IMR-90 (cell line): Measurements from ENCODE around the gene SLC9A9. TPM values are rescaled to one million over a fixed set of nuclear protein-coding genes. Genes with fewer than 3 reads are reported as not detected.

Source experiments
- ATAC-seq: fragments of 200-7000 bp; cut with Tn5 transposase; 2 replicates; pipeline ENCODE4 v1.9.1; 2020; ENCODE audit warnings: low read depth, mild to moderate bottlenecking, moderate library complexity
- BruUV-seq: library from RNA; stranded (reverse); fragments of 400-500 nt; replicated peaks from 2 replicates; lab custom pipeline; 2021; lab: Mats Ljungman, UMichigan
- CTCF ChIA-PET: fragments of 300-600 bp; formaldehyde crosslinking; extraction: SDS; loops from one replicate; lab custom pipeline; 2021; ENCODE audit warnings: antibody characterized with exemption; lab: Yijun Ruan, JAX
- POLR2A ChIA-PET: fragments of 300-600 bp; sonication (Branson Sonifier 250); formaldehyde crosslinking; loops from one replicate; lab custom pipeline; 2022; ENCODE audit warnings: antibody characterized with exemption; ENCODE audit not compliant: unreplicated experiment; lab: Charles Lee
- DNase-seq: peaks from one replicate; pipeline ENCODE4 v3.0.0; 2013
- H2AFZ ChIP-seq: replicated peaks from 2 replicates; pipeline ENCODE3; 2013; ENCODE audit warnings: low read length, mild to moderate bottlenecking; ENCODE audit not compliant: poor library complexity
- H2AK5ac ChIP-seq: 2 replicates; pipeline ENCODE4 v1.6.1; 2013; ENCODE audit warnings: low read depth, low read length, inconsistent platforms
- H2AK9ac ChIP-seq: replicated peaks from 2 replicates; pipeline ENCODE3; 2013; ENCODE audit warnings: mild to moderate bottlenecking, low read depth, low read length, moderate library complexity; ENCODE audit not compliant: poor library complexity
- H2BK120ac ChIP-seq: 2 replicates; pipeline ENCODE4 v1.6.1; 2013; ENCODE audit warnings: low read depth, low read length, inconsistent platforms
- H2BK15ac ChIP-seq: 3 replicates; pipeline ENCODE4 v1.6.1; 2013; ENCODE audit warnings: low read depth, low read length, inconsistent platforms
- H2BK20ac ChIP-seq: 2 replicates; pipeline ENCODE4 v1.6.1; 2013; ENCODE audit warnings: low read depth, mild to moderate bottlenecking, inconsistent platforms, low read length, moderate library complexity
- H2BK5ac ChIP-seq: 2 replicates; pipeline ENCODE4 v1.6.1; 2013; ENCODE audit warnings: mild to moderate bottlenecking, low read depth, low read length, inconsistent platforms; ENCODE audit not compliant: poor library complexity, severe bottlenecking
- H3K14ac ChIP-seq: replicated peaks from 2 replicates; pipeline ENCODE4 v1.6.1; 2013; ENCODE audit warnings: low read depth, low read length, inconsistent platforms
- H3K18ac ChIP-seq: 2 replicates; pipeline ENCODE4 v1.6.1; 2013; ENCODE audit warnings: low read depth, low read length, control low read depth
- H3K23ac ChIP-seq: 2 replicates; pipeline ENCODE4 v1.6.1; 2013; ENCODE audit warnings: low read depth, low read length, inconsistent platforms
- H3K27ac ChIP-seq: 2 replicates; pipeline ENCODE4 v1.5.1; 2013; ENCODE audit warnings: mild to moderate bottlenecking, control low read depth, low read length; ENCODE audit not compliant: insufficient read depth
- H3K27me3 ChIP-seq: 2 replicates; pipeline ENCODE4 v1.6.1; 2013; ENCODE audit warnings: low read length; ENCODE audit not compliant: control insufficient read depth, insufficient read depth
- H3K36me3 ChIP-seq: 2 replicates; pipeline ENCODE4 v1.6.1; 2013; ENCODE audit warnings: low read length, mixed read lengths; ENCODE audit not compliant: control insufficient read depth, insufficient read depth
- H3K4ac ChIP-seq: 2 replicates; pipeline ENCODE4 v1.6.1; 2013; ENCODE audit warnings: low read depth, low read length, inconsistent platforms
- H3K4me1 ChIP-seq: 2 replicates; pipeline ENCODE4 v1.6.1; 2013; ENCODE audit warnings: low read length, mixed read lengths; ENCODE audit not compliant: control insufficient read depth, insufficient read depth
- H3K4me2 ChIP-seq: 2 replicates; pipeline ENCODE4 v1.6.1; 2013; ENCODE audit warnings: low read depth, mild to moderate bottlenecking, control low read depth, low read length, moderate library complexity
- H3K4me3 ChIP-seq: 2 replicates; pipeline ENCODE4 v1.5.1; 2013; ENCODE audit warnings: low read depth, mild to moderate bottlenecking, control low read depth, low read length, moderate library complexity; ENCODE audit not compliant: insufficient read depth
- H3K56ac ChIP-seq: 2 replicates; pipeline ENCODE4 v1.6.1; 2013; ENCODE audit warnings: low read length, inconsistent platforms; ENCODE audit not compliant: insufficient read depth; ENCODE audit errors: extremely low read depth
- H3K79me1 ChIP-seq, 2 experiments: 2 replicates each; pipeline ENCODE4 v1.6.1; 2013; ENCODE audit warnings: low read length in 2 of 2, inconsistent platforms in 1 of 2, low read depth in 1 of 2
- H3K9ac ChIP-seq: 2 replicates; pipeline ENCODE4 v1.6.1; 2013; ENCODE audit warnings: low read depth, low read length, control low read depth
- H3K9me1 ChIP-seq: 2 replicates; pipeline ENCODE4 v1.6.1; 2013; ENCODE audit warnings: low read length, inconsistent platforms; ENCODE audit not compliant: insufficient read depth
- H3K9me3 ChIP-seq: 2 replicates; pipeline ENCODE4 v1.6.1; 2013; ENCODE audit warnings: low read length; ENCODE audit not compliant: control insufficient read depth, insufficient read depth
- H4K20me1 ChIP-seq: 2 replicates; pipeline ENCODE4 v1.6.1; 2013; ENCODE audit warnings: low read length, inconsistent platforms; ENCODE audit not compliant: insufficient read depth
- H4K5ac ChIP-seq: 2 replicates; pipeline ENCODE4 v1.6.1; 2013; ENCODE audit warnings: mild to moderate bottlenecking, low read depth, low read length, control low read depth
- H4K8ac ChIP-seq, 2 experiments: 2 replicates each; pipeline ENCODE4 v1.6.1; 2013; ENCODE audit warnings: low read depth in 2 of 2, low read length in 2 of 2, control low read depth in 1 of 2, inconsistent platforms in 1 of 2
- H4K91ac ChIP-seq: 2 replicates; pipeline ENCODE4 v1.6.1; 2013; ENCODE audit warnings: low read depth, low read length, inconsistent platforms; ENCODE audit not compliant: insufficient read depth
- BHLHE40 ChIP-seq: fragments of 150-350 bp; IDR thresholded peaks from 2 replicates; pipeline ENCODE4 v1.6.1; 2016; ENCODE audit warnings: mild to moderate bottlenecking, low read depth, low read length
- CEBPB ChIP-seq: IDR thresholded peaks from 2 replicates; pipeline ENCODE4 v1.6.1; 2012; ENCODE audit warnings: low read depth, low read length, improper control_type of control experiment
- CHD1 ChIP-seq: IDR thresholded peaks from 2 replicates; pipeline ENCODE4 v1.6.1; 2012; ENCODE audit warnings: low read depth, low read length, improper control_type of control experiment
- ELK1 ChIP-seq: fragments of 150-350 bp; IDR thresholded peaks from 2 replicates; pipeline ENCODE4 v1.6.1; 2016; ENCODE audit warnings: low read depth, mild to moderate bottlenecking, low read length, moderate library complexity, borderline replicate concordance
- FOS ChIP-seq: fragments of 150-350 bp; IDR thresholded peaks from 2 replicates; pipeline ENCODE4 v1.6.1; 2016; ENCODE audit warnings: low read depth, low read length
- MAFK ChIP-seq: IDR thresholded peaks from 2 replicates; pipeline ENCODE4 v1.6.1; 2012; ENCODE audit warnings: low read depth, low read length, improper control_type of control experiment
- MAZ ChIP-seq: IDR thresholded peaks from 2 replicates; pipeline ENCODE4 v1.6.1; 2012; ENCODE audit warnings: low read depth, mild to moderate bottlenecking, low read length, improper control_type of control experiment, moderate library complexity, borderline replicate concordance
- MXI1 ChIP-seq: IDR thresholded peaks from 2 replicates; pipeline ENCODE4 v1.6.1; 2012; ENCODE audit warnings: low read depth, mild to moderate bottlenecking, low read length, moderate library complexity, borderline replicate concordance
- NFE2L2 ChIP-seq: fragments of 150-350 bp; IDR thresholded peaks from 2 replicates; pipeline ENCODE4 v1.6.1; 2016; ENCODE audit warnings: low read depth, mild to moderate bottlenecking, low read length
- POLR2A ChIP-seq: IDR thresholded peaks from 2 replicates; pipeline ENCODE4 v1.6.1; 2012; ENCODE audit warnings: mild to moderate bottlenecking, low read depth, low read length
- RAD21 ChIP-seq: IDR thresholded peaks from 2 replicates; pipeline ENCODE4 v1.6.1; 2012; ENCODE audit warnings: low read length, improper control_type of control experiment
- RCOR1 ChIP-seq: IDR thresholded peaks from 2 replicates; pipeline ENCODE4 v1.6.1; 2012; ENCODE audit warnings: mild to moderate bottlenecking, low read length, improper control_type of control experiment; ENCODE audit not compliant: insufficient replicate concordance
- RFX5 ChIP-seq: IDR thresholded peaks from 2 replicates; pipeline ENCODE4 v1.8.0; 2012; ENCODE audit warnings: low read depth, mild to moderate bottlenecking, low read length, moderate library complexity
- SMC3 ChIP-seq: fragments of 150-350 bp; IDR thresholded peaks from 2 replicates; pipeline ENCODE4 v1.6.1; 2016; ENCODE audit warnings: low read depth, mild to moderate bottlenecking, antibody characterized with exemption, low read length, moderate library complexity
- WGBS, 2 experiments: methylation state at CpG; one replicate each; pipeline versions ENCODE4 v1.1.5 to v1.1.7; 2013; ENCODE audit warnings: missing lambda C conversion rate in 2 of 2; ENCODE audit not compliant: insufficient read length in 1 of 2; ENCODE audit errors: extremely low coverage in 2 of 2; 5-methylcytosine and 5-hydroxymethylcytosine counted together
- dilution Hi-C: fragments of 300-500 bp; cut with HindIII; formaldehyde crosslinking; loops from one replicate; pipeline ENCODE4 v1.14.3; 2018; ENCODE audit warnings: low sequenced_read_pairs; ENCODE audit not compliant: unreplicated experiment
- in situ Hi-C: fragments of 300-500 bp; cut with MboI; formaldehyde crosslinking; loops from 3 replicates; pipeline ENCODE4 v1.14.3; 2019; ENCODE audit warnings: low sequenced_read_pairs, inconsistent platforms, mixed read lengths
- intact Hi-C: fragments of 100-400 bp; cut with micrococcal nuclease; formaldehyde crosslinking; loops from 2 replicates; pipeline ENCODE4 v1.10.0; 2022
- polyA plus RNA-seq, 3 experiments: library from polyadenylated mRNA; depleted of rRNA; stranded (reverse); fragments of >200 nt; gene quantifications; 2 replicates each; pipeline ENCODE4 v1.2.3, GENCODE V29; 2012; ENCODE audit warnings: low replicate concordance in 1 of 3
- total RNA-seq: library from RNA; depleted of rRNA; stranded (reverse); fragments of >200 nt; gene quantifications from 2 replicates; pipeline ENCODE4 v1.2.3, GENCODE V29; 2012
- TF ChIP-seq, protein P1 (sequence below): fragments of 150-350 bp; IDR thresholded peaks from 2 replicates; pipeline ENCODE4 v1.6.1; 2017; ENCODE audit warnings: mild to moderate bottlenecking, antibody characterized with exemption, low read length, low read depth
- TF ChIP-seq, protein P2 (sequence below): conservative IDR thresholded peaks from 2 replicates; pipeline ENCODE4 v1.5.1; 2012; ENCODE audit warnings: mild to moderate bottlenecking, low read depth, low read length, improper control_type of control experiment

The SLC9A9 gene
- total and polyA plus RNA-seq, 2 of the 4 experiments (the other 2 are of a cell fraction), result 1.4 to 2.3 TPM

DNA sequence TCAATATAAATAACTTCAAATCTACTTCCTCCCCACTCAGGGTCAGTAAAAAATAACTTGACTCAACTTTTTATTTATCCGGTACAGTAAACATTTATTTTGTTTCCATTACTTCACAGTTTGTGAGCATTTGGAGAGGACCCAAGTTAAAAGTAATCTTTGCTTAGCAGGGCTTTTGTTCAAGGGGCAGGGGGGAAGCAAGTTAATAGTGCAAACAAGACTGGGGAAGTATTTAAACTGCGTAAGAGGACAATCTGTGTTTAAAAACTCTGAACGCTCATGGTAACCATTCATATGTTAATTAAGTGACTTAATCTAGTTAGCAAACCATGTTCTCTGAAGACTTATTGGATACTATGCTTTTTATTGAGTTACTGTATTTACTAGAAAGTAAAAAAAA is 346.2 kb downstream of the SLC9A9 start:
- H3K4me3 ChIP-seq, result no peak overlapping the region
- no peaks in the 10 kb centered on the region for H3K36me3 ChIP-seq
- BruUV-seq, result no TSS peak
- H4K5ac ChIP-seq, result no peak overlapping the region
- no peak overlapping the region for H3K4me2 ChIP-seq
- no peak overlapping the region for H3K56ac ChIP-seq
- H4K8ac ChIP-seq, result no peak overlapping the region
- H3K79me1 ChIP-seq, result no peaks in the 10 kb centered on the region
- H2AK5ac ChIP-seq, result no peak overlapping the region
- no peaks in the 10 kb centered on the region for H3K4me1 ChIP-seq
- H2BK5ac ChIP-seq, result no peak overlapping the region
- ATAC-seq (no peak), DNase-seq (no peak)
- H2BK120ac ChIP-seq, result no peak overlapping the region
- ChIA-PET CTCF (no interaction called here), POLR2A (no interaction called here)
- no peak overlapping the region for H3K4ac ChIP-seq
- no peaks in the 10 kb centered on the region for H4K20me1 ChIP-seq
- dilution Hi-C loops, result no loop called here
- H3K9ac ChIP-seq, result no peak overlapping the region
- no peak overlapping the region for H2AFZ ChIP-seq
- intact Hi-C loops, result no loop called here
- no peak overlapping the region for H2AK9ac ChIP-seq
- no peak overlapping the region for H2BK20ac ChIP-seq
- no peaks in the 10 kb centered on the region for H3K9me3 ChIP-seq
- H3K27ac ChIP-seq, result no peak overlapping the region
- no CpG with 5 or more reads among the region's 3 CpGs for WGBS, 2 experiments
- no peaks in the 10 kb centered on the region for H3K27me3 ChIP-seq
- H3K23ac ChIP-seq, result no peak overlapping the region
- H4K91ac ChIP-seq, result no peak overlapping the region
- no peak overlapping the region for H3K14ac ChIP-seq
- H3K9me1 ChIP-seq, result no peaks in the 10 kb centered on the region
- H2BK15ac ChIP-seq, result no peak overlapping the region
- no peak overlapping the region for H3K18ac ChIP-seq
- TF ChIP-seq RCOR1 (no peak), POLR2A (no peak), RAD21 (no peak), SMC3 (no peak), FOS (no peak), RFX5 (no peak), MAZ (no peak), MAFK (no peak), ELK1 (no peak), CEBPB (no peak), MXI1 (no peak), BHLHE40 (no peak), NFE2L2 (no peak), CHD1 (no peak)
- TF ChIP-seq, protein P1, sequence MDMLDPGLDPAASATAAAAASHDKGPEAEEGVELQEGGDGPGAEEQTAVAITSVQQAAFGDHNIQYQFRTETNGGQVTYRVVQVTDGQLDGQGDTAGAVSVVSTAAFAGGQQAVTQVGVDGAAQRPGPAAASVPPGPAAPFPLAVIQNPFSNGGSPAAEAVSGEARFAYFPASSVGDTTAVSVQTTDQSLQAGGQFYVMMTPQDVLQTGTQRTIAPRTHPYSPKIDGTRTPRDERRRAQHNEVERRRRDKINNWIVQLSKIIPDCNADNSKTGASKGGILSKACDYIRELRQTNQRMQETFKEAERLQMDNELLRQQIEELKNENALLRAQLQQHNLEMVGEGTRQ, result no peak
- TF ChIP-seq, protein P2, sequence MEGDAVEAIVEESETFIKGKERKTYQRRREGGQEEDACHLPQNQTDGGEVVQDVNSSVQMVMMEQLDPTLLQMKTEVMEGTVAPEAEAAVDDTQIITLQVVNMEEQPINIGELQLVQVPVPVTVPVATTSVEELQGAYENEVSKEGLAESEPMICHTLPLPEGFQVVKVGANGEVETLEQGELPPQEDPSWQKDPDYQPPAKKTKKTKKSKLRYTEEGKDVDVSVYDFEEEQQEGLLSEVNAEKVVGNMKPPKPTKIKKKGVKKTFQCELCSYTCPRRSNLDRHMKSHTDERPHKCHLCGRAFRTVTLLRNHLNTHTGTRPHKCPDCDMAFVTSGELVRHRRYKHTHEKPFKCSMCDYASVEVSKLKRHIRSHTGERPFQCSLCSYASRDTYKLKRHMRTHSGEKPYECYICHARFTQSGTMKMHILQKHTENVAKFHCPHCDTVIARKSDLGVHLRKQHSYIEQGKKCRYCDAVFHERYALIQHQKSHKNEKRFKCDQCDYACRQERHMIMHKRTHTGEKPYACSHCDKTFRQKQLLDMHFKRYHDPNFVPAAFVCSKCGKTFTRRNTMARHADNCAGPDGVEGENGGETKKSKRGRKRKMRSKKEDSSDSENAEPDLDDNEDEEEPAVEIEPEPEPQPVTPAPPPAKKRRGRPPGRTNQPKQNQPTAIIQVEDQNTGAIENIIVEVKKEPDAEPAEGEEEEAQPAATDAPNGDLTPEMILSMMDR, result no peak
- in situ Hi-C loops, result no loop called here
